HEK293 (cell line): ENCODE measurements around the gene SLC35E2B.

Experiments
- CTCF ChIP-seq: fragments of 450-650 bp; formaldehyde crosslinking; IDR thresholded peaks from 2 replicates; pipeline ENCODE4 v1.5.1; 2016; ENCODE audit warnings: missing biosample characterization, missing genetic modification characterization
- HOXD13 ChIP-seq: sonication (generic); formaldehyde crosslinking; IDR thresholded peaks from 2 replicates; pipeline ENCODE4 v1.8.0; 2022; ENCODE audit warnings: missing genetic modification reagents, borderline replicate concordance
- MYNN ChIP-seq: fragments of 450-650 bp; formaldehyde crosslinking; IDR thresholded peaks from 2 replicates; pipeline ENCODE4 v1.5.1; 2016; ENCODE audit warnings: missing biosample characterization, missing genetic modification characterization, borderline replicate concordance
- MZF1 ChIP-seq: fragments of 450-650 bp; formaldehyde crosslinking; IDR thresholded peaks from 2 replicates; pipeline ENCODE4 v1.5.1; 2017; ENCODE audit warnings: missing biosample characterization, missing genetic modification characterization, borderline replicate concordance
- PATZ1 ChIP-seq: fragments of 450-650 bp; formaldehyde crosslinking; IDR thresholded peaks from 2 replicates; pipeline ENCODE4 v1.5.1; 2016; ENCODE audit warnings: missing biosample characterization, missing genetic modification characterization
- TRIM28 ChIP-seq: IDR thresholded peaks from 2 replicates; pipeline ENCODE4 v1.6.1; 2011; ENCODE audit warnings: low read length, control low read depth, borderline replicate concordance
- ZBTB10 ChIP-seq: fragments of 450-650 bp; formaldehyde crosslinking; IDR thresholded peaks from 2 replicates; pipeline ENCODE4 v1.5.1; 2016; ENCODE audit warnings: missing biosample characterization, missing genetic modification characterization
- ZFP3 ChIP-seq: fragments of 450-650 bp; formaldehyde crosslinking; IDR thresholded peaks from 2 replicates; pipeline ENCODE4 v1.5.1; 2016; ENCODE audit warnings: low read depth, missing biosample characterization, missing genetic modification characterization
- ZNF138 ChIP-seq: fragments of 450-650 bp; formaldehyde crosslinking; IDR thresholded peaks from 2 replicates; pipeline ENCODE4 v1.5.1; 2016; ENCODE audit warnings: missing biosample characterization, missing genetic modification characterization, borderline replicate concordance
- ZNF23 ChIP-seq: fragments of 450-650 bp; formaldehyde crosslinking; IDR thresholded peaks from 2 replicates; pipeline ENCODE4 v1.5.1; 2016; ENCODE audit warnings: missing biosample characterization, missing genetic modification characterization, borderline replicate concordance
- ZNF24 ChIP-seq: fragments of 450-650 bp; formaldehyde crosslinking; IDR thresholded peaks from 2 replicates; pipeline ENCODE4 v1.5.1; 2016; ENCODE audit warnings: missing biosample characterization, missing genetic modification characterization
- ZNF274 ChIP-seq, 2 experiments: fragments of 200-500 bp in 1 of 2; fragments of 450-650 bp in 1 of 2; sonication (Bioruptor generic) in 1 of 2; formaldehyde crosslinking in 1 of 2; IDR thresholded peaks; 2 replicates each; pipeline versions ENCODE4 v1.5.1 to v1.6.1; 2014 to 2016; ENCODE audit warnings: borderline replicate concordance in 1 of 2, inconsistent platforms in 1 of 2, low read length in 1 of 2, missing biosample characterization in 1 of 2, missing genetic modification characterization in 1 of 2

- TF ChIP-seq ZNF138 (tag by site-specific recombination) (no peak), CTCF (tag by site-specific recombination) (no peak), ZNF23 (tag by site-specific recombination) (no peak), ZNF24 (tag by site-specific recombination) (no peak), MZF1 (tag by site-specific recombination) (no peak), MYNN (no peak), PATZ1 (tag by site-specific recombination) (no peak), TRIM28 (no peak), ZNF274 (IDR thresholded peaks at IDR 0.05; ENCODE audit: low read length) (no peak), ZNF274 (tag by site-specific recombination; IDR thresholded peaks at IDR 0.05; ENCODE audit: borderline replicate concordance) (no peak), ZBTB10 (no peak), ZFP3 (tag by site-specific recombination) (no peak), HOXD13 (CRISPR knock-in tag) (no peak)
Observed at GRCh38 chr1:1612104-1612400, 80.5 kb downstream of the SLC35E2B start.
